GM21717 (cell line): ENCODE results near the gene ZNF320.
"Not testable (repeated sequence)": the region's sequence is repeated elsewhere in the genome, so short reads cannot be mapped to it uniquely, and the experiment has no call there.

Experiments
- ATAC-seq: cut with Tn5 transposase; IDR thresholded peaks from one replicate; pipeline ENCODE4 v1.9.1; 2021; ENCODE audit warnings: mild to moderate bottlenecking, moderate library complexity; ENCODE audit not compliant: unreplicated experiment

The ZNF320 gene

DNA sequence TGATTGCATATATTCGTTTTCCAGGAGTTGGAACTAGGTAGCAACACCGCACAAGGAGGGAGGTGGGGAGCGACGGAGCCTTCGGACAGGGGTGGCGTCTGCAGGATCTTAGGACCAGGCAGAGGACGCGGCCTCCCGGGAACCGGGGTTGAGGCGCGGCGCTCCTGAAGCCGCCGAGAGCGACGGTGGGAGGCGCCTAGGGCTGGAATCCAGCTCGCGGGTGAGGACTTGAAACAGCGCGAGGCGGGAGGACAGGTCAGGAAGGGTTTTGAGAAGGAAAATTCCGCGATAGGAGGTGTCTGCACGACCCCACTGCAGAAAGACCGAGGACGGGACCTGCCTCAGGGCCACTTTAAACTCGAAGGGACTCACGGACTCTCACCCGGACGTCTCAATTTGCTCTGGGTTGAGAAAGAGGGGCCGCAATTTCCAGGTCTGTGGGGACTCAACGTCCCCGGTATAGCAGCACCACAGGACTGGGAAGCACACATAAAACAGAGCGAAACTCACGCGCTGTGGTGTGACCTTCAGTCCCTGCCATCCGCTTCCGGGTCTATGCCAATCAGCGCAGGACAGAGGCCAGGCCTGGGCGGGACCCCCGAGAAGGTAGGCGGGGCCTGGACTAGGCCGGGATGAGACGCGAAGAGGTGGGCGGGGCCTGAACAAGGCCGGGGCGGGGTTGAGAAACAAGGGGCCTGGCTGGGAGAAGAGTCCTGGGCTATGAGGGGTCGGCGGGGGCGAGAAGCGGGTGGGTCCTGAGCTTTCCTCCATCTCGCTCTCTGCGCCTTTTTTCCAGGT, at the start of gene ZNF320:
Gene ZNF320, minus strand, starts transcription at position 498 of the 798 bp plus-strand sequence. CDS start 7,380 bp downstream, outside the sequence.
- ATAC-seq, result peak; percentile 96

GRCh38 chr19:52946322-52947310, 49.2 kb upstream of the ZNF320 start:
- no peak for ATAC-seq

DNA sequence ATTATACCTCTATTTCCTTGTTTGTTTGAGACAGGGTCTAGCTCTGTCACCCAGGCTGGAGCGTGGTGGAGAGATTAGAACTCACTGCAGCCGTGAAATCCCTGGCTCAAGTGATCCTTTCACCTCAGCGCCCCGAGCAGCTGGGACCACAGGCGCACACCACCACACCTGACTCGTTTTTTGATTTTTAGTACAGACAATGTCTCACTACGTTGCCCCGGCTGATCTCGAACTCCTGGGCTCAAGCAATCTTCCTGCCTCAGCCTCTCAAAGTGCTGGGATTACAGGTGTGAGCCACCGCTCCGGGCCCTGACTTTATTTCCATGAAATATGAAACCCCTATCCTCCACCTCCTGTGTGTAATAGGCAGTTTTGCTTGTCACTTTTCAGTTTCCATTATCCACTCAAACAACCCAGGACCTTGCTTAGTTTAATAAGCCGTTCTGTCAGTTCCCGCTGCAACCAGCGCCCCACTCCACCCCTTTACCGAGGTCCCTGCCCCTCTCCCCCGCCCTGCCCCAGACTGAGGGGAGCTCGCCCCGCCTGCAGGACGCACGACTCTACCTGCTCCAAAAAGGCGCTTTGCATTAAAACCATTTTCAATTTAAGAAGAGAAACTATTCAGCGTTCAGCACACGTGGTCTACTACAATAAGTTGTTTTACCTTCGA, 48.4 kb upstream of the ZNF320 start:
- no peak for ATAC-seq

- ATAC-seq, result not testable (repeated sequence)
These were observed 47.5 kb upstream of the ZNF320 start for GRCh38 chr19:52944703-52945493.

DNA sequence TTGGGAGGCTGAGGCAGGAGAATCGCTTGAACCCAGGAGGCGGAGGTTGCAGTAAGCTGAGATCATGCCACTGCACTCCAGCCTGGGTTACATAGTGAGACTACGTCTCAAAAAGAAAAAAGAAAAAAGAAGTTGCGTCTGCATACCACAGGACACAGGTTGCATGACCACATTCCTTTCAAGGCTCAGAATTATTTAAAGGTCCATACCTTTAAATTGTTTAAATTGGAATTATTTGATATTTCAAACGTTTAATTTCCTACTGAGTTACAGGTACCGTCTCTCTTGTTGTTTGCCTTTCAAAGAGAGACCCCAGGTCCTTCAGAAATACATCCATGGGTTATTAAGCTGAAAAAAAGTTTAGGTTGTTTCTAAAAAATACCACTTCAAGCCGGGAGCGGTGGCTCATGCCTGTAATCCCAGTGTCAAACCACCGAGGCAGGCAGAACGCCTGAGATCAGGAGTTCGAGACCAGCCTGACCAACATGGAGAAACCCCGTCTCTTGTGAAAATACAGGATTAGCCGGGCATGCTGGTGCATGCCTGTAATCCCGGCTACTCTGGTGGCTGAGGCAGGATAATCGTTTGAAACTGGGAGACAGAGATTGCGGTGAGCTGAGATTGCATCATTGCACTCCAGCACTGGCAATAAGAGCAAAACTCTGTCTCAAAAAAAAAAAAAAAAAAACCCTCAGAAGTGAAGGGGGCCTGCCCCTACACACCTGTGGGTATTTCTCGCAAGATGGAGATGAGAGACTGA, 46.6 kb upstream of the ZNF320 start:
- no peak for ATAC-seq

DNA sequence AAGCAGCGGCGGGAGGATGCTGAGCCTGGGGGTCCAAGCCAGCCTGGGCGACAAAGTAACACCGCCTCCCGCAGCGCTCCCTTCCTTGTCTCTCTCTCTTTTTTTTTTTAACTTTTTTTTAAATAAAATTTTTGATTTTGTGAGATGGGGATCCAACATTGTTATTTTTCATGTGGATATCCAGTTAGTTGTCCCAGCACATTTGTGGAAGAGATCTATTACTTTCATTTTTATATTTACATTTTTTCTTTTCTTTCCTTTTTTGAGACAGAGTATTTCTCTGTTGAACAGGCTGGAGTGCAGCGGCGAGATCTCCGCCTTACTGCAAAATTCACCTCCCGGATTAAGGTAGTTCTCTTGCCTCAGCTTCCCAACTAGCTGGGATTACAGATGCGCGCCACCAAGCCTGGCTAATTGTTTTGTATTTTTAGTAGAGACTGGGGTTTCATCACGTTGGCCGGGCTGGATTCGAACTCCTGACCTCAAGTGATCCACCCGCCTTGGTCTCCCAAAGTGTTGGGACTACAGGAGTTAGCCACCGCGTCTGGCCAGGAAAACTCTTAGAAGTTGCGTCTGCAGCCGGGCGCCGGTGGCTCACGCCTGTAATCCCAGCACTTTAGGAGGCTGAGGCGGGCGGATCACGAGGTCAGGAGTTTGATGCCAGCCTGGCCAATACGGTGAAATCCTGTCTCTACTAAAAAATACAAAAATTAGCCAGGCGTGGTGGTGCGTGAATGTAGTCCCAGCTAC, 45.9 kb upstream of the ZNF320 start:
- ATAC-seq, result no peak

GRCh38 chr19:52942386-52943133, 45.1 kb upstream of the ZNF320 start:
- ATAC-seq, result peak; percentile 91

GRCh38 chr19:52941941-52942385, 44.5 kb upstream of the ZNF320 start:
- no peak for ATAC-seq

GRCh38 chr19:52941523-52941922, 44.1 kb upstream of the ZNF320 start:
- not testable (repeated sequence) for ATAC-seq

- not testable (repeated sequence) for ATAC-seq
These were observed 43.5 kb upstream of the ZNF320 start for GRCh38 chr19:52940905-52941304.

- no peak for ATAC-seq
These were observed 41.3 kb upstream of the ZNF320 start for GRCh38 chr19:52938761-52939160.

- ATAC-seq, result no peak
These were observed 39.5 kb upstream of the ZNF320 start for GRCh38 chr19:52936954-52937325.

- ATAC-seq, result no peak
These were observed 38.9 kb upstream of the ZNF320 start for GRCh38 chr19:52936151-52936953.

- ATAC-seq, result no peak
These were observed 38.0 kb upstream of the ZNF320 start for GRCh38 chr19:52935434-52935833.

DNA sequence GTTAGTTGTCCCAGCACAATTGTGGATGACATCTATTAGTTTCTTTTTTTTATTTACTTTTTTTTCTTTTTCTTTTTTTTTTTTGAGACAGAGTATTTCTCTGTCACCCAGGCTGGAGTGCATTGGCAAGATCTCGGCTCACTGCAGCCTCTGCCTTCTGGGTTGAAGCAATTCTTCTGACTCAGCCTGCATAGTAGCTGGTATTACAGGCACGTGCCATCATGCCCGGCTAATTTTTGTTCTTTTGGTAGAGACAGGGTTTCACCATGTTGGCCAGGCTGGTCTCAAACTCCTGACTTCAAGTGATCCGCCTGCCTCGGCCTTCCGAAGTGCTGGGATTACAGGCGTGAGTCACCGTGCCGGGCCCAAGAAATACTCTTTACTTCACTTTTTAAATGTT, 27.2 kb upstream of the ZNF320 start:
- ATAC-seq, result not testable (repeated sequence)

GRCh38 chr19:52923778-52924593, 26.6 kb upstream of the ZNF320 start:
- ATAC-seq, result no peak
